ENCODE measurements around the gene RBCK1.

GRCh38 chr20:440636-441035 is 32.5 kb downstream of the RBCK1 start:
- TF ChIP-seq POLR2A (IDR thresholded peaks at IDR 0.05) (no peak), CTCF (IDR thresholded peaks at IDR 0.05) (no peak)
